Cardiac fibroblast (primary cell): Measurements from ENCODE around the gene PPEF1.

Experiments
- DNase-seq, 2 donors: peaks; one replicate each; pipeline versions ENCODE4 v3.0.0 to v3.0.0-alpha.2; 2010; ENCODE audit warnings: low read depth in 2 of 2
- H3K4me3 ChIP-seq, 2 donors: replicated peaks in 1 of 2; 1 replicate in 1 of 2; 2 replicates in 1 of 2; pipeline ENCODE4 v1.5.1; 2011; ENCODE audit warnings: low read depth in 2 of 2, low read length in 2 of 2, mild to moderate bottlenecking in 2 of 2, moderate library complexity in 1 of 2
- TF ChIP-seq, protein P1 (sequence below): IDR thresholded peaks from one replicate; pipeline ENCODE4 v1.5.1; 2011; ENCODE audit warnings: low read depth, mild to moderate bottlenecking, low read length, inconsistent platforms

Gene PPEF1

DNA sequence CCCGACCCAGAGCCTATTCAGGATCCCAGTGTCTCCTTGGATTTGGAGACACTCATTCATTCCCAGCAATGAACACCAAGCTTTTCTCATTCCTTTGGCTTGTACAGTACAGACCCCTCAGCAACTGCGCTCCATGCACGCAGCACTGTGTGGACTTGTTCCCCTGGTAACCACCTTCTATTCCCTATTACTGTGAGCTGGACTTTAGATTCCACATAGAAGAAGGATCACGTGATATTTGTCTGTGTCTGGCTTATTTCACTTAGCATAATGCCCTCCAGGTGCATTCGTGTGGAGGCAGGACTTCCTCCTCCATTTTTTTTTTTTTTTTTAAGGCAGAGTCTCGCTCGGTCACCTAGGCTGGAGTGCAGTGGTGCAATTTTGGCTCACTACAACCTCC, 170.0 kb downstream of the PPEF1 start:
- TF ChIP-seq, protein P1, sequence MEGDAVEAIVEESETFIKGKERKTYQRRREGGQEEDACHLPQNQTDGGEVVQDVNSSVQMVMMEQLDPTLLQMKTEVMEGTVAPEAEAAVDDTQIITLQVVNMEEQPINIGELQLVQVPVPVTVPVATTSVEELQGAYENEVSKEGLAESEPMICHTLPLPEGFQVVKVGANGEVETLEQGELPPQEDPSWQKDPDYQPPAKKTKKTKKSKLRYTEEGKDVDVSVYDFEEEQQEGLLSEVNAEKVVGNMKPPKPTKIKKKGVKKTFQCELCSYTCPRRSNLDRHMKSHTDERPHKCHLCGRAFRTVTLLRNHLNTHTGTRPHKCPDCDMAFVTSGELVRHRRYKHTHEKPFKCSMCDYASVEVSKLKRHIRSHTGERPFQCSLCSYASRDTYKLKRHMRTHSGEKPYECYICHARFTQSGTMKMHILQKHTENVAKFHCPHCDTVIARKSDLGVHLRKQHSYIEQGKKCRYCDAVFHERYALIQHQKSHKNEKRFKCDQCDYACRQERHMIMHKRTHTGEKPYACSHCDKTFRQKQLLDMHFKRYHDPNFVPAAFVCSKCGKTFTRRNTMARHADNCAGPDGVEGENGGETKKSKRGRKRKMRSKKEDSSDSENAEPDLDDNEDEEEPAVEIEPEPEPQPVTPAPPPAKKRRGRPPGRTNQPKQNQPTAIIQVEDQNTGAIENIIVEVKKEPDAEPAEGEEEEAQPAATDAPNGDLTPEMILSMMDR = no peak
- H3K4me3 ChIP-seq = no peak overlapping the region
- no peak for DNase-seq
